HepG2 (cell line): ENCODE data around the gene LIF. TPM values are rescaled to one million over a fixed set of nuclear protein-coding genes. Genes with fewer than 3 reads are reported as not detected.
A peak's percentile ranks its signal among the peaks of the same experiment; 100 is the strongest.

Source experiments
- BRD4 ChIP-seq: sonication (generic); formaldehyde crosslinking; IDR thresholded peaks from 2 replicates; pipeline ENCODE4 v1.4.0; 2020; ENCODE audit warnings: missing genetic modification reagents
- CHD4 ChIP-seq: fragments of 200-600 bp; sonication (generic); IDR thresholded peaks from 2 replicates; pipeline ENCODE4 v1.7.0; 2017; ENCODE audit warnings: mild to moderate bottlenecking, low read length, borderline replicate concordance
- DNMT3B ChIP-seq: conservative IDR thresholded peaks from 2 replicates; pipeline ENCODE4 v1.6.1; 2016; ENCODE audit warnings: missing biosample characterization, control low read depth
- HCFC1 ChIP-seq: fragments of 150-350 bp; IDR thresholded peaks from 2 replicates; pipeline ENCODE4 v1.6.1; 2014; ENCODE audit warnings: low read depth, low read length
- KDM1A ChIP-seq: IDR thresholded peaks from 2 replicates; pipeline ENCODE4 v1.6.1; 2016; ENCODE audit warnings: missing compliant biosample characterization
- KLF6 ChIP-seq: IDR thresholded peaks from 2 replicates; pipeline ENCODE4 v1.8.0; 2016; ENCODE audit warnings: missing biosample characterization, missing genetic modification reagents
- PITX1 ChIP-seq: sonication (generic); formaldehyde crosslinking; IDR thresholded peaks from 2 replicates; pipeline ENCODE4 v1.5.1; 2020; ENCODE audit warnings: mild to moderate bottlenecking, missing genetic modification reagents
- RAD21 ChIP-seq: fragments of 450-650 bp; formaldehyde crosslinking; IDR thresholded peaks from 2 replicates; pipeline ENCODE4 v1.5.0; 2020; ENCODE audit warnings: mild to moderate bottlenecking
- ZEB1 ChIP-seq: IDR thresholded peaks from 2 replicates; pipeline ENCODE4 v1.6.1; 2012; ENCODE audit warnings: mild to moderate bottlenecking, low read depth, inconsistent platforms; ENCODE audit not compliant: insufficient replicate concordance
- ZFY ChIP-seq: sonication (generic); formaldehyde crosslinking; IDR thresholded peaks from 2 replicates; pipeline ENCODE4 v1.4.0; 2020; ENCODE audit warnings: missing genetic modification reagents
- ZNF12 ChIP-seq: sonication (generic); formaldehyde crosslinking; IDR thresholded peaks from 2 replicates; pipeline ENCODE4 v1.5.0; 2020; ENCODE audit warnings: missing genetic modification reagents
- ZNF317 ChIP-seq: sonication (generic); formaldehyde crosslinking; IDR thresholded peaks from 2 replicates; pipeline ENCODE4 v1.5.0; 2020; ENCODE audit warnings: mild to moderate bottlenecking, missing genetic modification reagents
- ZNF337 ChIP-seq: sonication (generic); formaldehyde crosslinking; IDR thresholded peaks from 2 replicates; pipeline ENCODE4 v1.5.1; 2020; ENCODE audit warnings: missing genetic modification reagents, low read depth, mild to moderate bottlenecking, borderline replicate concordance
- ZNF674 ChIP-seq: sonication (generic); formaldehyde crosslinking; IDR thresholded peaks from 2 replicates; pipeline ENCODE4 v1.5.0; 2020; ENCODE audit warnings: low read depth, mild to moderate bottlenecking, missing genetic modification reagents
- ZNF703 ChIP-seq: sonication (generic); formaldehyde crosslinking; IDR thresholded peaks from 2 replicates; pipeline ENCODE4 v1.5.1; 2020; ENCODE audit warnings: missing genetic modification reagents, mild to moderate bottlenecking, moderate library complexity, borderline replicate concordance
- polyA plus RNA-seq, 8 experiments: library from polyadenylated mRNA; depleted of rRNA in 3 of 8; stranded (reverse) in 7 of 8; unstranded in 1 of 8; fragments of >200 nt; fragmentation: Illumina TruSeq in 4 of 8; extraction: Trizol in 4 of 8; gene quantifications; 2 replicates each; pipeline versions ENCODE4 v1.2.1 to v1.2.3, GENCODE V29; 2011 to 2016; ENCODE audit warnings: low read depth in 4 of 8, missing spikeins in 1 of 8, mixed read lengths in 1 of 8; ENCODE audit not compliant: insufficient read depth in 1 of 8
- total RNA-seq, 5 experiments: library from RNA; depleted of rRNA; stranded (reverse); fragments of >200 nt; fragmentation: Illumina TruSeq; extraction: Trizol; gene quantifications; 2 replicates each; pipeline ENCODE4 v1.2.3, GENCODE V29; 2016; ENCODE audit warnings: low read depth in 1 of 5
- TF ChIP-seq, protein P1 (sequence below): sonication (generic); formaldehyde crosslinking; IDR thresholded peaks from 2 replicates; pipeline ENCODE4 v1.4.0; 2020; ENCODE audit warnings: missing genetic modification reagents
- TF ChIP-seq, protein P2 (sequence below): IDR thresholded peaks from 2 replicates; pipeline ENCODE4 v1.6.1; 2016; ENCODE audit warnings: missing compliant biosample characterization, missing genetic modification reagents, borderline replicate concordance
- TF ChIP-seq, protein P3 (sequence below): sonication (generic); formaldehyde crosslinking; IDR thresholded peaks from 2 replicates; pipeline ENCODE4 v1.8.1; 2023; ENCODE audit warnings: mild to moderate bottlenecking, missing genetic modification reagents
- TF ChIP-seq, protein P4 (sequence below): sonication (generic); formaldehyde crosslinking; IDR thresholded peaks from 2 replicates; pipeline ENCODE4 v1.4.0; 2020; ENCODE audit warnings: mild to moderate bottlenecking, missing genetic modification reagents
- TF ChIP-seq, protein P5 (sequence below): sonication (generic); formaldehyde crosslinking; IDR thresholded peaks from 2 replicates; pipeline ENCODE4 v1.4.0; 2020; ENCODE audit warnings: mild to moderate bottlenecking, missing genetic modification reagents
- TF ChIP-seq, protein P6 (sequence below): sonication (generic); formaldehyde crosslinking; IDR thresholded peaks from 2 replicates; pipeline ENCODE4 v1.4.0; 2020; ENCODE audit warnings: missing genetic modification reagents, mild to moderate bottlenecking, borderline replicate concordance

Gene LIF
- total and polyA plus RNA-seq, 2 of the 13 experiments (the other 11 are each of a cell fraction or from before 2014, with no cell fraction given): 3.6 to 8.5 TPM

DNA sequence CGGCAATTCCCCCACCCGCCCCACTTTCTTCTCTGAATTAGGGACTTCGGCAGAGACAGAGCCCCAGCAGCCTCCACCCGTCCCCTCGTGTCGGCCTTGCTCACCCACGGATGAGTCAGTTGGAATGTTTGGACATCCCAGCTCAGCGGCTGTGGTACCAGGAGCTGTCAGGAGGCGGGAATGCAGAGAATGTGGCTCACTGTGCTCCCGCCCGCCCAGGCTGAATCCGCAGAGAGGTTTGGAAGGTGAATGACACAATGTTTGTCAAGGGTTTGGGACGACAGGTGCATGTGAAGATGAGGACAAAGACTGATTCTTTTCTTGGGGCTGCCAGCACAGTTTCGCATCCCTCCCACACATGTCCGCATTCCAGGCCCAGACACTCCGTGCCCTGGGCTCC, 39.6 kb downstream of the LIF start (continued):
- TF ChIP-seq CHD4 (no peak), KDM1A (CRISPR knock-in tag) (peak; percentile 66; the same call in 1 of the 2 replicates), HCFC1 (no peak), RAD21 (CRISPR knock-in tag) (no peak), ZNF703 (CRISPR knock-in tag) (no peak), ZNF674 (no peak), BRD4 (CRISPR knock-in tag) (no peak), ZEB1 (peak; percentile 88), ZNF337 (CRISPR knock-in tag) (no peak), ZNF317 (no peak), DNMT3B (CRISPR knock-in tag) (no peak), PITX1 (CRISPR knock-in tag) (no peak), ZNF12 (CRISPR knock-in tag) (no peak), KLF6 (CRISPR knock-in tag) (0 out of 2 replicates have a peak, but pooled peaks have one; percentile 23), ZFY (CRISPR knock-in tag) (0 out of 2 replicates have a peak, but pooled peaks have one; percentile 25)
- TF ChIP-seq, protein P1, sequence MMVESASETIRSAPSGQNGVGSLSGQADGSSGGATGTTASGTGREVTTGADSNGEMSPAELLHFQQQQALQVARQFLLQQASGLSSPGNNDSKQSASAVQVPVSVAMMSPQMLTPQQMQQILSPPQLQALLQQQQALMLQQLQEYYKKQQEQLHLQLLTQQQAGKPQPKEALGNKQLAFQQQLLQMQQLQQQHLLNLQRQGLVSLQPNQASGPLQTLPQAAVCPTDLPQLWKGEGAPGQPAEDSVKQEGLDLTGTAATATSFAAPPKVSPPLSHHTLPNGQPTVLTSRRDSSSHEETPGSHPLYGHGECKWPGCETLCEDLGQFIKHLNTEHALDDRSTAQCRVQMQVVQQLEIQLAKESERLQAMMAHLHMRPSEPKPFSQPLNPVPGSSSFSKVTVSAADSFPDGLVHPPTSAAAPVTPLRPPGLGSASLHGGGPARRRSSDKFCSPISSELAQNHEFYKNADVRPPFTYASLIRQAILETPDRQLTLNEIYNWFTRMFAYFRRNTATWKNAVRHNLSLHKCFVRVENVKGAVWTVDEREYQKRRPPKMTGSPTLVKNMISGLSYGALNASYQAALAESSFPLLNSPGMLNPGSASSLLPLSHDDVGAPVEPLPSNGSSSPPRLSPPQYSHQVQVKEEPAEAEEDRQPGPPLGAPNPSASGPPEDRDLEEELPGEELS (CRISPR knock-in tag): peak; percentile 59
- TF ChIP-seq, protein P2, sequence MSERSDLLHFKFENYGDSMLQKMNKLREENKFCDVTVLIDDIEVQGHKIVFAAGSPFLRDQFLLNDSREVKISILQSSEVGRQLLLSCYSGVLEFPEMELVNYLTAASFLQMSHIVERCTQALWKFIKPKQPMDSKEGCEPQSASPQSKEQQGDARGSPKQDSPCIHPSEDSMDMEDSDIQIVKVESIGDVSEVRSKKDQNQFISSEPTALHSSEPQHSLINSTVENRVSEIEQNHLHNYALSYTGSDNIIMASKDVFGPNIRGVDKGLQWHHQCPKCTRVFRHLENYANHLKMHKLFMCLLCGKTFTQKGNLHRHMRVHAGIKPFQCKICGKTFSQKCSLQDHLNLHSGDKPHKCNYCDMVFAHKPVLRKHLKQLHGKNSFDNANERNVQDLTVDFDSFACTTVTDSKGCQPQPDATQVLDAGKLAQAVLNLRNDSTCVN (CRISPR knock-in tag): no peak
- TF ChIP-seq, protein P3, sequence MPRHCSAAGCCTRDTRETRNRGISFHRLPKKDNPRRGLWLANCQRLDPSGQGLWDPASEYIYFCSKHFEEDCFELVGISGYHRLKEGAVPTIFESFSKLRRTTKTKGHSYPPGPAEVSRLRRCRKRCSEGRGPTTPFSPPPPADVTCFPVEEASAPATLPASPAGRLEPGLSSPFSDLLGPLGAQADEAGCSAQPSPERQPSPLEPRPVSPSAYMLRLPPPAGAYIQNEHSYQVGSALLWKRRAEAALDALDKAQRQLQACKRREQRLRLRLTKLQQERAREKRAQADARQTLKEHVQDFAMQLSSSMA (CRISPR knock-in tag): no peak
- TF ChIP-seq, protein P4, sequence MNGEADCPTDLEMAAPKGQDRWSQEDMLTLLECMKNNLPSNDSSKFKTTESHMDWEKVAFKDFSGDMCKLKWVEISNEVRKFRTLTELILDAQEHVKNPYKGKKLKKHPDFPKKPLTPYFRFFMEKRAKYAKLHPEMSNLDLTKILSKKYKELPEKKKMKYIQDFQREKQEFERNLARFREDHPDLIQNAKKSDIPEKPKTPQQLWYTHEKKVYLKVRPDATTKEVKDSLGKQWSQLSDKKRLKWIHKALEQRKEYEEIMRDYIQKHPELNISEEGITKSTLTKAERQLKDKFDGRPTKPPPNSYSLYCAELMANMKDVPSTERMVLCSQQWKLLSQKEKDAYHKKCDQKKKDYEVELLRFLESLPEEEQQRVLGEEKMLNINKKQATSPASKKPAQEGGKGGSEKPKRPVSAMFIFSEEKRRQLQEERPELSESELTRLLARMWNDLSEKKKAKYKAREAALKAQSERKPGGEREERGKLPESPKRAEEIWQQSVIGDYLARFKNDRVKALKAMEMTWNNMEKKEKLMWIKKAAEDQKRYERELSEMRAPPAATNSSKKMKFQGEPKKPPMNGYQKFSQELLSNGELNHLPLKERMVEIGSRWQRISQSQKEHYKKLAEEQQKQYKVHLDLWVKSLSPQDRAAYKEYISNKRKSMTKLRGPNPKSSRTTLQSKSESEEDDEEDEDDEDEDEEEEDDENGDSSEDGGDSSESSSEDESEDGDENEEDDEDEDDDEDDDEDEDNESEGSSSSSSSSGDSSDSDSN (CRISPR knock-in tag): no peak
- TF ChIP-seq, protein P5, sequence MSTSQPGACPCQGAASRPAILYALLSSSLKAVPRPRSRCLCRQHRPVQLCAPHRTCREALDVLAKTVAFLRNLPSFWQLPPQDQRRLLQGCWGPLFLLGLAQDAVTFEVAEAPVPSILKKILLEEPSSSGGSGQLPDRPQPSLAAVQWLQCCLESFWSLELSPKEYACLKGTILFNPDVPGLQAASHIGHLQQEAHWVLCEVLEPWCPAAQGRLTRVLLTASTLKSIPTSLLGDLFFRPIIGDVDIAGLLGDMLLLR (CRISPR knock-in tag): no peak
- TF ChIP-seq, protein P6, sequence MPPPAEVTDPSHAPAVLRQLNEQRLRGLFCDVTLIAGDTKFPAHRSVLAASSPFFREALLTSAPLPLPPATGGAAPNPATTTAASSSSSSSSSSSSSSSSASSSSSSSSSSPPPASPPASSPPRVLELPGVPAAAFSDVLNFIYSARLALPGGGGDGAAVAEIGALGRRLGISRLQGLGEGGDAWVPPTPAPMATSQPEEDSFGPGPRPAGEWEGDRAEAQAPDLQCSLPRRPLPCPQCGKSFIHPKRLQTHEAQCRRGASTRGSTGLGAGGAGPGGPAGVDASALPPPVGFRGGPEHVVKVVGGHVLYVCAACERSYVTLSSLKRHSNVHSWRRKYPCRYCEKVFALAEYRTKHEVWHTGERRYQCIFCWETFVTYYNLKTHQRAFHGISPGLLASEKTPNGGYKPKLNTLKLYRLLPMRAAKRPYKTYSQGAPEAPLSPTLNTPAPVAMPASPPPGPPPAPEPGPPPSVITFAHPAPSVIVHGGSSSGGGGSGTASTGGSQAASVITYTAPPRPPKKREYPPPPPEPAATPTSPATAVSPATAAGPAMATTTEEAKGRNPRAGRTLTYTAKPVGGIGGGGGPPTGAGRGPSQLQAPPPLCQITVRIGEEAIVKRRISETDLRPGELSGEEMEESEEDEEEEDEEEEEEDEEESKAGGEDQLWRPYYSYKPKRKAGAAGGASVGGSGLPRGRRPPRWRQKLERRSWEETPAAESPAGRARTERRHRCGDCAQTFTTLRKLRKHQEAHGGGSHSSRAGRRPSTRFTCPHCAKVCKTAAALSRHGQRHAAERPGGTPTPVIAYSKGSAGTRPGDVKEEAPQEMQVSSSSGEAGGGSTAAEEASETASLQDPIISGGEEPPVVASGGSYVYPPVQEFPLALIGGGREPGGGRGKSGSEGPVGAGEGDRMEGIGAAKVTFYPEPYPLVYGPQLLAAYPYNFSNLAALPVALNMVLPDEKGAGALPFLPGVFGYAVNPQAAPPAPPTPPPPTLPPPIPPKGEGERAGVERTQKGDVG (CRISPR knock-in tag): no peak
